Head of caudate nucleus (tissue), 42 donors: ENCODE data around the gene FOSL1.

ENCODE experiments used
- DNase-seq, 42 donors: peaks; one replicate each; pipeline versions ENCODE4 v3.0.0 to v3.0.0-alpha.2; 2020 to 2021; ENCODE audit warnings: mixed read lengths in 7 of 42
- intact Hi-C: fragments of 100-400 bp; cut with DNase I; formaldehyde crosslinking; loops from one replicate; pipeline ENCODE4 v1.15.0; 2022

FOSL1 gene

DNA sequence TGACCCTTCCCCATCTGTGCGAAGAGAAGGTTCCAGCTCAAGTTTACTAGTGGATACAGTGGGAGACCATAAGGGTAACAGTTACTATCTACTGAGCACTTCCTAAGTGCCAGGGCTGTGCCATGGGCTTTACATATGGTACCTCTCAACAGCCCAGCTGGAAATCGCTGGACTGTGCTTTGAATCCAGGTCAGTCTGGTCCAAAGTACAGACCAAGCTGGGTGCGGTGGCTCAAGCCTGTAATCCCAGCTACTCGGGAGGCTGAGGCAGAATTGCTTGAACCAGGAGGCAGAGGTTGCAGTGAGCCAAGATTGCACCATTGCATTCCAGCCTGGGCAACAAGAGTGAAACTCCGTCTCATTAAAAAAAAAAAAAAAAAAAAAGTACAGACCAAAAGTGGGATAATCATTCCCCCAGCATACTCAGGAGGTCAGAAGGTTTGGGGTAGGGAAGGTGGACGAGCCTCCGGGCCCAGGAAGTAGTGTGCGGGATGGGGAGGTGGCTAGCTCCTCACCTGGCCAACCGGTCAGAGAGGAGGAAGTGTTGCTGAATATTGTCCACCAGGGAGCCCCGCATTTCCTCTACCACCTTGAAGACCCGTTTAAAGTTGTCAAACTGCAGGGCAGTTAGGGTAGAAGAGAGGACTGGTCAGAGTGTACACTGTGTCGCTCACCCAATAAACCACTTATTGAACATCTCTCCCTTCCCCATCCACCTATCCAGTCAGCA lies 14.2 kb downstream of the FOSL1 start:
- DNase-seq: no peak
- intact Hi-C loops: loop anchor here (10.0 kb wide), 1 partner anchor 109 kb away; no protein-coding TSS in a partner anchor

DNA sequence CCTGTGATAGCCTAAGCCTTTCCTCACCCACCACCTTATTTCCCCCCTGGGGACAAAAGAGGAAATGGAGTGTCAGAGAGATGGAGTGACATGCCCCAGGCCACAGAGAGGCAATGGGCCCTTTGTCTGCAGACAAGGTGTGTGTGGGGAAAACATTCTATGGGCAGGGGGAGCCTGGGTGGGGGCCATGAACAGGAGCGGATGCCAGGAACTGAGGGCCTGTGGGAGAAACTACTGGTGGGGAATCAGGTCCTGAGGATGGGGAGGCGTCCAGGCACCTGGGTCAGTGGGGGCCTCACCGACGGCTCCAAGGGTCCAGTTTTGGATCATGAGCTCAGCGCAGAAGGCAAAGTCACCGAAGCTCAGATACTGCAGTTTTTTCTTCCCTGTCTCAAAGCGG lies 15.0 kb downstream of the FOSL1 start:
- DNase-seq: no peak
- intact Hi-C loops: loop anchor here (10.0 kb wide), 1 partner anchor 110 kb away; no protein-coding TSS in a partner anchor

DNA sequence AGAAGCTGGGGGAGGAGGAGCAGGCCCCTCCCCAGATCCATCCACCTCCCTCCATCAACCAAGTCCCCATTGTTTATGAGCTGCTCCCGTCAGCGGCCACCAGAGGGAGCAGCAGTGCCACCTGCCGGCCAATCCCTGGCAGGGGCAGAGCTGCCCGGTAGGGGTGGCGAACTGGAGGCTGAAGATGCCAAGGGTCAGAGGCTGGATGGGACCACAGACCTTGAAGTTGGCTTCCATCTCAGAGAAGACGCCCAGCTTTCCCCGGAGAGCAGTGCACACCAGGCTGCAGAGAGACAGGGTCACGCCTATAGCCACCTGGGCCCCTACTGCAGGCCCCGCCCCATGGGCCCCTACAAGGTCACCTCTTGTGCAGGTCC lies 15.5 kb downstream of the FOSL1 start:
- DNase-seq: peak; percentile 55 to 93 (median 82)
- intact Hi-C loops: loop anchor here (5.0 to 10.0 kb wide), 2 partner anchors 33 to 110 kb away; partner anchors contain the start of genes C11orf68 and DRAP1

DNA sequence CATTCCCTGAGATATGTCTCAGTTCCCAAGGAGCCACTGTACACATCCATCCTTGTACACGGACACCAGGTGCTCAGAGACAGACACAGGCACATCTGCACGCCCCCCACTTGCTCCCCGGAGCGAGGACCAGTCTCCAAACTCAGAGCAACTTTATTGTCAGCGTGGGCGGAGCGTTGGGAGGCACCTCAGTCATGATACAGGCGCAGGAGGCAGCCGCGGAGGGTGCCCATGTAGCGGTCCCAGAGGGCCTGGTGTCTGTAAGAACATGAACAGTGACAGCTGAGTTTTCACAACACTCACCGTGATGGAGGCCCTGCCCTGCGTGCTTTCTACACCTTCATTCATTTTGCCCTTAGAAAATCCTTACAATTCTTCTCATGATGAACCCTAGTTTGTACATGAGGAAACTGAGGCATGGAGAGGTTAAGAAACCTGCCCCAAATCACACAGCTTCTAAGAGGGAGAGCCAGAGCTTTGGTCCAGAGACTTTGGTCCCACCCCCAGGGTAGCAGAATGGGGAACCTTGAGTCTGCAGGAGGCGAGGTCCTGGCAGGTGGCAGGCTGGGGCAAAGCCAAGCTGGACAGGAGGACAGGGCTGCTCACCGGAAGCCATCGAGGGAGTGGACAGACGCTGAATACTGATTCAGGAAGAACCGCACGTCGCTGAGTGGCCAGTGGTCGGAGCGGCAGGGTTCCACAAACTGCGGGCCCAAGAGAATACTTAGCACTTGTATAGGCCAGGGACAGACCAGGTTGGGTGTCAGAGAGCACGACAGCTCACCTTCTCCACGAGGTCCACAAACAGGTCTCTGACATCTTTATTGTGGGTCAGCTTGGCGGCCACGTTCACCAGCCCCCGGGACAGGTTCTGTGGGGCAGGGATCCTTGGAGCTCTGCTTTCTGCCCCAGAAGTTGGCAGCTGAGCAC lies 16.1 kb downstream of the FOSL1 start:
- intact Hi-C loops: loop anchor here (5.0 to 10.0 kb wide), 2 partner anchors 33 to 111 kb away; partner anchors contain the start of genes C11orf68 and DRAP1
- DNase-seq: no peak

DNA sequence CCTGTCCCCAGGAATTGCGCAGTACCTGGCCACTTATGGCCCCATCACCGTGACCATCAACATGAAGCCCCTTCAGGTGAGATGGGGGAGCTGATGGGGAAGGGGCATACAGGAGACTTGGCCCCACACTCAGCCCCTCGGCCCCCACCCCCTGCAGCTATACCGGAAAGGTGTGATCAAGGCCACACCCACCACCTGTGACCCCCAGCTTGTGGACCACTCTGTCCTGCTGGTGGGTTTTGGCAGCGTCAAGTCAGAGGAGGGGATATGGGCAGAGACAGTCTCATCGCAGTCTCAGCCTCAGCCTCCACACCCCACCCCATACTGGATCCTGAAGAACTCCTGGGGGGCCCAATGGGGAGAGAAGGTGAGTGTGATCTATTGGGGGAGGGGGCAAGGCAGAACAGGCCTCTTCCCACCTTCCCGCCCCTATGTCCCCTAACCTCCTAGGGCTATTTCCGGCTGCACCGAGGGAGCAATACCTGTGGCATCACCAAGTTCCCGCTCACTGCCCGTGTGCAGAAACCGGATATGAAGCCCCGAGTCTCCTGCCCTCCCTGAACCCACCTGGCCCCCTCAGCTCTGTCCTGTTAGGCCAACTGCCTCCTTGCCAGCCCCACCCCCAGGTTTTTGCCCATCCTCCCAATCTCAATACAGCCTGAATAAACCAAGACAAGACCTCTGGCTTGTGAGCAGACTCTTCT lies 17.0 kb downstream of the FOSL1 start:
- no peak for DNase-seq
- intact Hi-C loops: loop anchor here (5.0 to 10.0 kb wide), 2 partner anchors 34 to 112 kb away; partner anchors contain the start of genes C11orf68 and DRAP1

DNA sequence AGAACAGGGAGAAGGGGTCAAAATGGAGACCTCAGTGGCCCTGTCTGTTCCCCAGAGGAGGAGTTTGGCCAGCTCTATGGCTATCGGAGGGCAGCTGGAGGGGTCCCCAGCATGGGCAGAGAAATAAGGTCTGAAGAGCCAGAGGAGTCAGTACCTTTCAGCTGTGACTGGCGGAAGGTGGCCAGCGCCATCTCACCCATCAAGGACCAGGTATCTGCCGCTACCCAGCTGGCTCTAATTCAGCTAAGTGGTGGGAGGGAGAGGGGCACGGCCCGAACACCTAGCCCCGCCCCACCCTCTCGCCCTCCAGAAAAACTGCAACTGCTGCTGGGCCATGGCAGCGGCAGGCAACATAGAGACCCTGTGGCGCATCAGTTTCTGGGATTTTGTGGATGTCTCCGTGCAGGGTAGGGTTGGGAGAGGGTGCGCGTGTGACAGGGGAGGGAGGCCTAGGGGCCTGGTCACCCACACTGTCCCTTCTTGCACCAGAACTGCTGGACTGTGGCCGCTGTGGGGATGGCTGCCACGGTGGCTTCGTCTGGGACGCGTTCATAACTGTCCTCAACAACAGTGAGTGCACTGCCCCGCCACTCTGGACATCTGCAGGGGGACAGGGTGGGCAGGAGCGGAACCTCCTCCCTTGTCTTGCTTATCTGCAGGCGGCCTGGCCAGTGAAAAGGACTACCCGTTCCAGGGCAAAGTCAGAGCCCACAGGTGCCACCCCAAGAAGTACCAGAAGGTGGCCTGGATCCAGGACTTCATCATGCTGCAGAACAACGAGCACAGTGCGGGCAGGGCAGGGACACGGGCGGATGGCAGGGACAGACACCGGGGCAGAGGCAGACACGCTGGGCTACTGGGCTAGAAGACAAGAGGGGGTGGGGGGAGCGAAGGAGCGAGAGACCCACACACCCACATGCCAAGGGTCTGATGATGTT lies 17.8 kb downstream of the FOSL1 start:
- intact Hi-C loops: loop anchor here (5.0 to 10.0 kb wide), 2 partner anchors 35 to 112 kb away; partner anchors contain the start of genes C11orf68 and DRAP1
- no peak for DNase-seq

DNA sequence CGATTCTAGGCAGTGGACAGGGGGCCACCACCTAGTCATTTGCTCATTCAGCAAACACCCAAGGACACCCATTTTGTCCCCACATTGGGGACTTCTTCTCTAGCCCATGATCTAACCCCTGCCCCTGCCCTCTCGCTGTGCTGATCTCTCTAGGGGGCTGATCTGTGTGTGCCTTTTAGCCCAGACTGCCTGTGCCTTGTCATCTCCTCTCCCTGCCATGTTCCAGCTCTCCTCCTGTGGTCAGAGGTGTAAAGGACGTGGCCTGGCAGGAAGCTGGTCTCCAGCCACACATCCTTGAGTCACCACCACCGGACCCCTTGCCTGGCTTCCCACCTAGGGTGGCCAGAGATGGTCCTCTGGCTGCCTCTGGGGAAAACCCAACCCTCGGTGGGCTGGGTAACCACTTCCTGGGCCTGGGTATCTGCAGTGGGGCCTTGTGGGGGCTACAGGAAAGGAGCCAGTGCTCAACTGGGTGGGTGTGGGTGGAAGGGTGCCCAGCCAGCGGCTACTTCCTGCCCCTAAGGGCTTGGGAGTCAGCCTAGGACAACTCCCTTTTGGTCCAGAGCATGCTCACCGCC lies 19.3 kb downstream of the FOSL1 start:
- intact Hi-C loops: loop anchor here (5.0 to 10.0 kb wide), 2 partner anchors 36 to 114 kb away; partner anchors contain the start of genes C11orf68 and DRAP1

DNA sequence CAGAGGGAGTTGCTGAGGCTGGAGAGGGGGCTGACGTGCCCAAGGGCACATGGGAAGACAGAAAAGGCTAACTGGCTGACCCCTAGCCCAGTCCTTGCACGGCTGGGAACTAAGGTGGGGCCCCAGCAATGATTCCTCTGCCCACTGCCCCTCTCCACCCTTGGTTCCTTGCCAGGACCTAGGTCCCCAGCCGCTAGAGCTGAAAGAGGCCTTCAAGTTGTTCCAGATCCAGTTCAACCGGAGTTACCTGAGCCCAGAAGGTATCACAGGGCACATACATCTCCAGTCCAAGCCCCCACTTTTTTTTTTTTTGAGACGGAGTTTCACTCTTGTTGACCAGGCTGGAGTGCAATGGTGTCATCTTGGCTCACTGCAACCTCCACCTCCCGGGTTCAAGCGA lies 20.2 kb downstream of the FOSL1 start:
- no peak for DNase-seq
- intact Hi-C loops: loop anchor here (5.0 to 10.0 kb wide), 2 partner anchors 37 to 115 kb away; partner anchors contain the start of genes C11orf68 and DRAP1

More for the DNA sequence above, 19.3 kb downstream of the FOSL1 start:
- DNase-seq: no peak

DNA sequence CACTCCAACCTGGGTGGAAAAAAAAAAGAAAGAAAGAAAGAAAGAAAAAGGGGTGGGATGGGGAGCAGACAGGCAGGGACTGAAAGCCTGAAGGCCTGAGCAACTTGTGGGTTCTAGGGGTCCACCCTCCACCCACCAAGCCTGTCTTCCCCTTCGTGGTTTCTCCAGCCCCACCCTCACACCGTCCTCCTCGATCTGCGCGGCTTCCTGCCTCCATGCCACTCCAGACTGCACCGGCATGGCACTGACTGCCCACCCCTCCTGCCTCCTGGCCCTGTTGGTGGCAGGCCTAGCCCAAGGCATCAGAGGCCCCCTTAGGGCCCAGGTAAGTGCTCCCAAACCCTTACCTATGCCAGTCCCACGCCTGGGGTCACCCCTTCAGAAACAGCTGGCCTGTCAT lies 20.6 kb downstream of the FOSL1 start, which contains the start of gene CTSW:
TSS of gene CTSW (plus strand) at position 221 of the 400 bp plus-strand sequence. CDS start at position 239, 18 bp downstream.
- intact Hi-C loops: loop anchor here (5.0 to 10.0 kb wide), 2 partner anchors 38 to 115 kb away; partner anchors contain the start of genes C11orf68 and DRAP1
- DNase-seq: no peak

DNA sequence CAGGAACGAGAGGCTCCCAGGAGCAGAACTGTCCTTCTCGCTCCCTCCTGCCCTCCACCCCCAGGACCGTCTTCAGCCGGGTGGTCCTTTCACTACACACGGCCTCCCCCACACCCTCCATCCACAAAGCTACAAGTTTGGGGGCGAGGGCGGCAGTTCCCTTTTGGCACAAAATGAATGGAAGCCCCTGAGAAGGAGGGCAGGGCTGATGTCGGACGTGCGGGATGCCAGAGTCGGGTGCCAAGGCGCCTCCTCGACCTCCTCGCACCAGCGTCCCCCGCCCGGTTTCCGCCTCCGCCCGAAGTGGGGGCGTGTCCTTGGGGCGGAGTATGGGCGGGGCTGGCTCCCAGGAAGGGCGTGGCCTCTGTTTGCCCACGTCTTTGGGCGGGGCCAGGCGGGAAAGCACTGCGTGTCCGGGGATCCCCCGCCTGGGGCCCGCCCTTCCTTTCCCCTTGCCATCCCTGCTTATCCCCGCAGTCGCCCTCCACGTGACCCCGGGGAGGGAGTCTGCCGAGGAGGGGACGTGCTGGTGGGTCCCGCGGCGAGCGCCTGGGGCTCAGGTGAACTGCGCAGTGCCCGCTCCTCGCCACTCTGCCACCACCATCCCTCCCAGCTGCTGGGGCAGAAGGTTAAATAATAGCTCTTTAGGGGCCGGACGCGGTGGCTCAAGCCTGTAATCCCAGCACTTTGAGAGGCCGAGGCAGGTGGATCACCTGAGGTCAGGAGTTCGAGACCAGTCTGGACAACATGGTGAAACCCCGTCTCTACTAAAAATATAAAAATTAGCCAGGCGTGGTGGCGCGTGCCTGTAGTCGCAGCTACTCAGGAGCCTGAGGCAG lies 26.7 kb downstream of the FOSL1 start:
- DNase-seq: peak; percentile 84 to 98 (median 95)
- intact Hi-C loops: no loop called here

DNA sequence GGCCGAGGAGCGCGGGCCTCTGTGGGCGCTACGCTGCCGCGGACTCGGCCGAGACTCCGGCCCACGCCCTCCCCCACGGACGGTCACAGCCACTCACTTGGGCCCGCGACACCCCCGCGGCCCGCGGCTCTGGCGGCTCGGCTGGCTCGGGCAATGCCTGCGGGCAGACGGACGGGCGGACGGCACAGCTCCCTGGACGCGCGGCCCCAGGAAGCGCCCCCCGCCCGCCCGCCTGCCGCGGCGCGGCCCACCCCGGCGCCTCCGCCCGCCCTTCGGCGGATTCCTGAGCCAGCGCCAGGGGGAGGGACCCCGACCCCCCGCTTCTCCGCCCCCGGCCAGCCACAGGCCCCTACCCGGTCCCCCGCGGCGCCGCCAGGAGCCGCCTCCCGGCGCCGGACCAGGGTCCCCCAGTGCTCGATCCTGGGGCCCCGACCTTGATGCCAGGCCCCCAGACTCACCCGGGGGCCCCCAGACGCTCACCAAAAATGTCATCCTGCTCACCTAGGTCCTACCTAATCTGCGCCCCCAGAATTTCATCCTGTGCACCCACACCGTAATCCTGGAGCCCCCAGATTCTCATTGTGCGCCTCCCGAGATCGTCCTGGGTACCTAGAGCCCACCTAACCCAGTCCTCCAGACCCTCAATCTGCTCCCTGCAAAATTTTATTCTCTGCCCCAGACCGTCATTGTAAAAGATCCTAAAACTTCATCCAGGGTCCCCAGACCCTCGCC lies 27.4 kb downstream of the FOSL1 start, which contains the start of gene EFEMP2:
TSS of gene EFEMP2 (minus strand) at position 215 of the 732 bp plus-strand sequence. CDS start 446 bp downstream, outside the sequence.
- intact Hi-C loops: no loop called here
- peak in 4 of 42 donors; percentile 20 to 48 (median 36) for DNase-seq

DNA sequence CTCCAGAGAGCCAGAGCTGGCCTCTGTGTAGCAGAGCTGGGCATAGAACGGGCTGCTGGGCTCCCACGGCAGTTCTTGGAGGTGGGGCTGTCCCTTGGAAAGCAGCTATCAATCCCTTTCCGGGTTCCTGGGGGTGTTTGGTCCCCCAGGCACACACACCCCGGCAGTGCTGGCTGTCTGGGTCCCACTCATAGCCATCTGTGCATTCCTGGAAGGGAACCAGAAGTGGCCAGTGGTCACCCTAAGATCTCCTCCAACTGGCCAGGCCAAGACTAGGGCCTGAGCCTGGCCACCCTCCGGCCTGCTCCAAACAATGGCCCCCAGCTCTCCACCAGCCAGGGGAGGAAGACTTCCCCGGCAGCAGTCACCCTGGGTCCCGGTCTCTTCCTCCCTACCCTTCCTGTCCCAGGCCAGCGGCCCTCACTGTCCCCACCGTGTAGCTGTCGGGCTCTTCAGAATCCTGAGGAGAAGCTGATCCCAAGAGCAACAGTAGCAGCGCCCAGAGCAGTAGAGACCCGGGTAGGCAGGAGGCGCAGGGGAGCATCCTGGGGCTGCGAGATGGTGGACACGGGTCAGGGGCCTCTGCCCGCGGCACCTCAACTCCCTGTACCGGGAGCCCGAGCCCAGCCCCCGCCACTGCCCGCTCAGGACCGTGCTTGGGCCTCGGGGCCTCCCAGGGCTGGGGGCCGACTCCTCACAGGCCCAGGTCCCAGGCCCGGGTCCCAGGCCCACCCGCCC lies 28.2 kb downstream of the FOSL1 start:
- intact Hi-C loops: no loop called here
- DNase-seq: peak in 2 of 42 donors; percentile 13 to 15

DNA sequence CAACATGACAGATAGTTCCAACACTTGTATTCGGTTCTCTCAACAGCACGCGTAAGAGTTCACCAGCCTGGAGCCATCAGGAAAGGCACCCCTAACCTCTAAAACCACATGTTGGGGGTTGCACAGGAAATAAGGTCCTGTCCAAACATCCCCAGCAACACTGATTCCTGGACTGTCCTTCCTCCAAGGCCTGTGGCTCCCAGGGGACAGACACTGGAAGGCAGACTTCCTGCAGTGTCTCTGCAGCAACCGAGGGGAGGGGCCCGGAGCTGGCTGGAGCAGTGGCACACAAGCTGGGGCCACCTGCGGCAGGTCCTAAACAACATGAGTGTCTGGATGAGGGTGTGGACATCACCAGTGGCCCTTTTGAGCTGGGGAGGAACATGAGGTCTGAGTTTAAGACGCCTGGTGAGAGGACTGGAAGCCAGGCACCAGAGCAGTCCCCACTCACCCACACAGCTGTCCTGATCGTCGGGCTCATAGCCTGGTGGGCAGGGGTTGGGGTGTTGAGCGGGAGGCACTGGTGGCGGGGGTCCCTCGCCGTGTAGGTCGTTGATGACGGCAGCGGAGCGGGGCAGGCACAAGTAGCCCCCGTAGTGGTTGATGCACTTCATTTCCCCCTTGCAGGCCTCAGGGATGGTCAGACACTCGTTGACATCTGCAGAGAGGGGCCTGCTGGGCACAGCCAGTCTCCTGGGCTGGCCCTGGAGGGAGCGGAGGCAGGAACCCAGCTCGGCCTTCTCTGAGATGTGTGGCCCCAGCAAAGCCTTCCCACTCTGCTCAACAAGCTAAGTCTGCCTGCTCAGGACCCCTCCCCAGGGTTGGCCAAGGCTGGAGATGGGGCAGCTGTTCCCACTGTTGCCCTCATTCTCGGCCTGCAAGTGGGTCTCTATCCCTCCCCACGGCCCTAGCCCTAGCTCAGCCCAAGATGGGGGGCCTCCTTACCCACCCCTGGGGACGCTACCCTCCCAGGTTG lies 29.2 kb downstream of the FOSL1 start:
- intact Hi-C loops: no loop called here
- no peak for DNase-seq

DNA sequence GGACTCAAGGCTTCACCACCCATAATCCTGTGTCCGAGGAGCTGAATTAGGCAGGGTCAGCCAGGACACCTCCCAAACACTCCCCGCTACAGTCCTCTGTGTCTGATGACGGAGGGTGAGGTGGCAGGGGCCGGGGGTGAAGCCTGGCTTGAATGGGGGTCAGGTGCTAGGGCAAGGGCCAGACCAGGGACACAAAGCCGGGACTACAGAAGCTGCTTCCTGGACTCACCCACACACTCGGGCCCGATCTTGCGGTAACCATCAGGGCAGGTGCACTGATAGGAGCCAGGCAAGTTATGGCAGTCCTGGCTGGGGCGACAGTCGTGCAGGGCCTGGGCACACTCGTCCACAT lies 29.9 kb downstream of the FOSL1 start:
- no peak for DNase-seq
- intact Hi-C loops: no loop called here
